NCI-H524 treated with DMSO at 0.1 percent for 48 hours (cell line): ENCODE measurements around the gene MAPK1.
"Not testable (repeated sequence)": the region's sequence is repeated elsewhere in the genome, so short reads cannot be mapped to it uniquely, and the experiment has no call there.

ENCODE experiments used
- DNase-seq: peaks from one replicate; lab custom pipeline; 2025; lab: John Stamatoyannopoulos, UW

MAPK1 gene

GRCh38 chr22:21867528-21868266 is at the start of gene MAPK1:
TSS of gene MAPK1 (minus strand) at chr22:21867645. CDS start at chr22:21867440, 205 bp downstream.
- DNase-seq, result peak; percentile 47

DNA sequence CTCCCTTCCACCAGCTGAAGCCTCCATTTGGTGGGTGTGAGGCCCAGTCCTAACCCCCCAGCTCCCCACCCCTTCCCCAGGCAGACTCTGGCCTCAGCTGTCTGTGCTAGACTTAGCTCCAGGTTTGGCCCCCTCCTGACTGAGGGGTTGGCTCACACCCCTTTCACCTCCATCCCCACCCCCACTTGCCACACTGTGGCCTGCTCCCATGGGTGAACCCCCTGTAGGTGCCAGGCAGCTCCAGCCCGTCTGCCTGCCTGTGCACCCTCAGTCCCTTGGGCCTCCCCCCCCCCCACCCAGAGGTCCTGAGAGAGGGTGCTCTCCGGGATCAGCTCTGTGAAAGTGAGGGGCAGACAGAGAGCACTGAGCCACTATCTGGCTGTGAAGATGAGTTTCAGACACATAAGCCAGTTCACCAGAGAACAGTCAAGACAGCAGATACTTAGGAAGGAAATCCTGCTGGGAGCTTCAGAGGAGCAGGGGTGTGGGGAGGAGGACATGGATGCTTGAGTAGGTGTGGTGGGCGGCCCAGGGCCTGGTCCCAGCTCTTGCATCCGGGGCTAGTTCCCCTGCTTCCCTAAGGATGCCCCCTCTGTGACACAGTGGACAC is 49.0 kb upstream of the MAPK1 start:
- no peak for DNase-seq

GRCh38 chr22:21915624-21916308 is 48.3 kb upstream of the MAPK1 start:
- DNase-seq, result no peak

DNA sequence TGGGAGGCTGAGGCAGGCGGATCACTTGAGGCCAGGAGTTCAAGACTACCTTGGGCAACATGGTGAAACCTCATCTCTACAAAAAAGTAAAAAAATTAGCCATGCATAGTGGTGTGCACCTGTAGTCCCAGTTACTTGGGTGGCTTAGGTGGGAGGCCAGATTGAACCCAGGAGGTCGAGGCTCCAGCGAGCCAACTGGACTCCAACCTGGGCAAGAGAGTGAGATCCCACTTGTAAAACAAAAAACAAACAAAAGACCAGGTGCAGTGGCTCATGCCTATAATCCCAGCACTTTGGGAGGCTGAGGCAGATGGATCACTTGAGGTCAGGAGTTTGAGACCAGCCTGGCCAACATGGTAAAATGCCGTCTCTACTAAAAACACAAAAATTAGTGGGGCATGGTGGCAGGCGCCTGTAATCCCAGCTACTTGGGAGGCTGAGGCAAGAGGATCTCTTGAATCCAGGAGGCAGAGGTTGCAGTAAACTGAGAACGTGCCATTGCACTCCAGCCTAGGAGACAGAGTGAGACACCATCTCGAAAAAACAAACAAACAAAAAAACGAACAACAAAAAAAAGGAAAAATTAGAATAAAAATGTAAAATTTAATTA is 46.7 kb upstream of the MAPK1 start:
- not testable (repeated sequence) for DNase-seq

- DNase-seq, result not testable (repeated sequence)
Observed at GRCh38 chr22:21910367-21910766, 42.9 kb upstream of the MAPK1 start.

GRCh38 chr22:21909871-21910270 is 42.4 kb upstream of the MAPK1 start:
- DNase-seq, result no peak

GRCh38 chr22:21907638-21908522 is 40.4 kb upstream of the MAPK1 start:
- DNase-seq, result no peak

- DNase-seq, result not testable (repeated sequence)
Observed at GRCh38 chr22:21905234-21905633, 37.8 kb upstream of the MAPK1 start.

GRCh38 chr22:21904250-21904789 is 36.9 kb upstream of the MAPK1 start:
- no peak for DNase-seq

- DNase-seq, result no peak
Observed at GRCh38 chr22:21903283-21903682, 35.8 kb upstream of the MAPK1 start.

GRCh38 chr22:21902296-21903087 is 35.0 kb upstream of the MAPK1 start:
- no peak for DNase-seq

DNA sequence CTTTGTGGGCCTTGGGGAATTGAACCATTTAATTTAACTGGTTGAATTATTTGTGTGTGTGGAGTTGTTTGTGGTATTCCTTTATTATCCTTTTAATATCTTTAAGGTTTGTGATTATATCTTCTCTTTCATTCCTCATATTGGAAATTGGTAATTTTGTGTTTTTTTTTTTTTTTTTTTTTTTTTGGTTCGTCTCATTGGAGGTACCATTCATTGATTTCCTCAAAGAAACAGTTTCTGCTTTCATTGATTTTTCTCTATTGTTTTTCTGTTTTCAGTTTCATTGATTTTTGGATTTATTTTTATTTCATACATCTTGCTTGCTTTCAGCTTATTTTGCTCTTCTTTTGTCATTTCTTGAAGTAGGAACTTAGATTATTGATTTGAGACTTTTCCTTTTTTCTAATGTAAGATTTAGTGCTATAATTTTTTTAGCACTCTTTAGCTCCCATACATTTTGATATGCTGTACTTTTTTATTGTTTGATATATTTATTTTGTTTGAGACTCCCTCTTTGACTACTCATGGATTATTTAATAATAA is 31.0 kb upstream of the MAPK1 start:
- DNase-seq, result no peak

GRCh38 chr22:21896951-21897513 is 29.6 kb upstream of the MAPK1 start:
- DNase-seq, result no peak

- DNase-seq, result not testable (repeated sequence)
Observed at GRCh38 chr22:21896275-21896674, 28.8 kb upstream of the MAPK1 start.

DNA sequence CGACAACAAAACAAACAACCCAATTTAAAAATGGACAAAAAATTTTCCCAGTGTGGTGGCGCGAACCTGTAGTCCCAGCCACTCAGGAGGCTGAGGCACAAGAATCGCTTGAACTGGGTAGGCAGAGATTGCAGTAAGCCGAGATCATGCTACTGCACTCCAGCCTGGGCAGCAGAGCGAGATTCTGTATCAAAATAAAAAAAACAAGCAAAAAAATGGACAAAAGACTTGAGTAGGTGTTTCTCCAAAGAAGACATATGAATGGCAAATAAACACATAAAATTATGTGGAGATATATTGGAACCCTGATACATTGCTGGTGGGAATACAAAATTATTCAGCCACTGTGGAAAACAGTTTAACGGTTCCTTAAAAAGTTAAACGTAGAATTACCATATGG is 27.4 kb upstream of the MAPK1 start:
- DNase-seq, result no peak

DNA sequence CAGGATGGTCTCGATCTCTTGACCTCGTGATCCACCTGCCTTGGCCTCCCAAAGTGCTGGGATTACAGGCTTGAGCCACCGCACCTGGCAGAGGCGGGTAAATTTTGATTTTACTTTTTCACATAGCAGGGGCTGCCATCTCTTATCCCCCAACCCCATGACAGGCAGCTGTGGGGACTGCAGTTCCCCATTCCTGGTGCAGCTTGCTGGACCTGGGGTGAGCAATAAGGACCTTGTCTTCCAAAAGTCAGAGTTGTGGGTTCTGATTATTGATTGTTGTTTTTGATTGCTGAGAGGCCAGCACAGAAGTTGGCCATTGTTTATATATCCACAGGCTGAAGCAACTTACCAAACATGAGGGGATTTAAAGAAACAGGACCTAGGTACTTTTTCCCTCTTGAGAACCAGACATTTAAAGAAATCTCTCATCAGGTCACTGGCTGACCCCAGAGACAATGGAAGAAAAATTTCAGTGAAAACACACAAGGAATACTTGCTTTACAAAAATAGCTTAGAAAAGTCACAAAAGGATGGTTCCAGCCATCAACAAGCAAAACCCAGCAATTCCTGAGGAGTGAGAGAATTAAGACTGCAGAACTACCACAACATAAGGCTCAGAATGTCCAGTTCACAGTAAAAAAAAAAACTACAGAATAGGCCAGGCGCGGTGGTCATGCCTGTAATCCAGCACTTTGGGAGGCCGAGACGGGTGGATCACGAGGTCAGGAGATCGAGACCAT is 22.0 kb upstream of the MAPK1 start:
- DNase-seq, result no peak

GRCh38 chr22:21887841-21888240 is 20.4 kb upstream of the MAPK1 start:
- DNase-seq, result no peak

DNA sequence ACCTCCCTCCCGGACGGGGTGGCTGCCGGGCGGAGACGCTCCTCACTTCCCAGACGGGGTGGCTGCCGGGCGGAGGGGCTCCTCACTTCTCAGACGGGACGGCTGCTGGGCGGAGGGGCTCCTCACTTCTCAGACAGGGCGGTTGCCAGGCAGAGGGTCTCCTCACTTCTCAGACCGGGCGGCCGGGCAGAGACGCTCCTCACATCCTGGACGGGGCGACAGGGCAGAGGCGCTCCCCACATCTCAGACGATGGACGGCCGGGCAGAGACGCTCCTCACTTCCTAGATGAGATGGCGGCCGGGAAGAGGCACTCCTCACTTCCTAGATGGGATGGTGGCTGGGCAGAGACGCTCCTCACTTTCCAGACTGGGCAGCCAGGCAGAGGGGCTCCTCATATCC is 16.5 kb upstream of the MAPK1 start:
- not testable (repeated sequence) for DNase-seq

- not testable (repeated sequence) for DNase-seq
Observed at GRCh38 chr22:21882754-21883333, 15.4 kb upstream of the MAPK1 start.
